Transverse colon (tissue), 4 donors: ENCODE results near the gene TRPV4.

Experiments
- POLR2A ChIP-seq: fragments of 450-650 bp; IDR thresholded peaks from one replicate; pipeline ENCODE4 v1.6.1; 2016; ENCODE audit warnings: antibody characterized with exemption, mild to moderate bottlenecking, moderate library complexity
- POLR2AphosphoS5 ChIP-seq, 3 donors: sonication (generic); formaldehyde crosslinking; IDR thresholded peaks; one replicate each; pipeline ENCODE4 v1.6.1; 2016; ENCODE audit warnings: antibody characterized with exemption in 3 of 3
- TF ChIP-seq, protein P1 (sequence below), 5 experiments: fragments of 200-600 bp in 3 of 5; fragments of 450-650 bp in 2 of 5; sonication (generic) in 3 of 5; IDR thresholded peaks; 1 replicate in 2 of 5; 2 replicates in 3 of 5; pipeline ENCODE4 v1.5.1; 2016 to 2017; ENCODE audit warnings: antibody characterized with exemption in 5 of 5, inconsistent platforms in 3 of 5, mild to moderate bottlenecking in 2 of 5, moderate library complexity in 1 of 5

DNA sequence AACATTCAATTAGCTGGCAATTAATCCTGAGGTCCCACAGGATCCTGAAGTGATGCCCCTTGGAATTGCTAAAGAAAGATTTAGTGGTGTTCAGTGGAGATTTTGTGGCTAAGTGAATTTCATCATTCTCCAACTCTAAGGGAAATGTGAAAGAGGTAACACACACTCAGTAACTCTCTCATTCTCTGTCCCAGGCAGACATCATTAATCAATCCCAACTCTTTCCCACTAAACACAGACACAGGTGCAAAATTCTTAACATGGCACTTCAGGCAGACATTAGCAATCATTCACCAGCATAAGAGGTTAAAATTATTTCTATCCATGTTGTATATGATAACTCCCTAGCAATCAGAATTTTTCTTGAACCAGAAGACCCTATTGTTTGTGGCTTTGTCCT lies 40.2 kb downstream of the TRPV4 start:
- TF ChIP-seq, protein P1, sequence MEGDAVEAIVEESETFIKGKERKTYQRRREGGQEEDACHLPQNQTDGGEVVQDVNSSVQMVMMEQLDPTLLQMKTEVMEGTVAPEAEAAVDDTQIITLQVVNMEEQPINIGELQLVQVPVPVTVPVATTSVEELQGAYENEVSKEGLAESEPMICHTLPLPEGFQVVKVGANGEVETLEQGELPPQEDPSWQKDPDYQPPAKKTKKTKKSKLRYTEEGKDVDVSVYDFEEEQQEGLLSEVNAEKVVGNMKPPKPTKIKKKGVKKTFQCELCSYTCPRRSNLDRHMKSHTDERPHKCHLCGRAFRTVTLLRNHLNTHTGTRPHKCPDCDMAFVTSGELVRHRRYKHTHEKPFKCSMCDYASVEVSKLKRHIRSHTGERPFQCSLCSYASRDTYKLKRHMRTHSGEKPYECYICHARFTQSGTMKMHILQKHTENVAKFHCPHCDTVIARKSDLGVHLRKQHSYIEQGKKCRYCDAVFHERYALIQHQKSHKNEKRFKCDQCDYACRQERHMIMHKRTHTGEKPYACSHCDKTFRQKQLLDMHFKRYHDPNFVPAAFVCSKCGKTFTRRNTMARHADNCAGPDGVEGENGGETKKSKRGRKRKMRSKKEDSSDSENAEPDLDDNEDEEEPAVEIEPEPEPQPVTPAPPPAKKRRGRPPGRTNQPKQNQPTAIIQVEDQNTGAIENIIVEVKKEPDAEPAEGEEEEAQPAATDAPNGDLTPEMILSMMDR (IDR thresholded peaks at IDR 0.05), result no peak
- TF ChIP-seq POLR2AphosphoS5 (IDR thresholded peaks at IDR 0.05), result no peak
- TF ChIP-seq POLR2A, result no peak
